K562 (cell line): ENCODE results near the gene PUM2. TPM values are rescaled to one million over a fixed set of nuclear protein-coding genes. Genes with fewer than 3 reads are reported as not detected.

Source experiments
- ATAC-seq: fragments of 200-7000 bp; cut with Tn5 transposase; 3 replicates; pipeline ENCODE4 v1.9.1; 2020; ENCODE audit warnings: moderate library complexity
- BruUV-seq: library from RNA; stranded (reverse); fragments of 400-500 nt; replicated peaks from 2 replicates; lab custom pipeline; 2021; lab: Mats Ljungman, UMichigan
- CTCF ChIA-PET: fragments of 300-600 bp; formaldehyde crosslinking; extraction: SDS; loops from one replicate; lab custom pipeline; 2021; ENCODE audit warnings: low intra/inter-chr PET ratio; lab: Yijun Ruan, JAX
- POLR2A ChIA-PET: fragments of 300-600, 350-650 bp; sonication (Branson Sonifier 250); formaldehyde crosslinking; extraction: SDS; loops from one replicate; lab custom pipeline; 2021; ENCODE audit warnings: antibody characterized with exemption, inconsistent platforms; lab: Yijun Ruan, JAX
- DNase-seq, 4 experiments: peaks; one replicate each; pipeline versions ENCODE4 v3.0.0 to v3.0.0-alpha.2; 2011 to 2018; ENCODE audit warnings: low spot score in 3 of 4, mixed read lengths in 3 of 4; ENCODE audit errors: extremely low read depth in 1 of 4
- FAIRE-seq: peaks from 2 replicates; lab custom pipeline; 2011; peaks lifted over from hg19 to GRCh38; lab: Jason Lieb, UNC
- H2AFZ ChIP-seq: 2 replicates; pipeline ENCODE4 v1.6.0; 2011; ENCODE audit warnings: low read depth, low read length, control low read depth, inconsistent platforms
- H3K27ac ChIP-seq: fragments of 200-600 bp; 3 replicates; pipeline ENCODE4 v1.8.0; 2011; ENCODE audit warnings: low read depth, mild to moderate bottlenecking, control low read depth, inconsistent platforms, low read length, moderate library complexity, mixed read lengths; ENCODE audit errors: extremely low read depth
- H3K27me3 ChIP-seq, 2 experiments: fragments of 300-600 bp in 1 of 2; 2 replicates in 1 of 2; 3 replicates in 1 of 2; pipeline versions ENCODE4 v1.6.0 to v1.8.0; 2011; ENCODE audit warnings: inconsistent platforms in 2 of 2, low read length in 2 of 2, mild to moderate bottlenecking in 1 of 2, mixed read lengths in 1 of 2, moderate library complexity in 1 of 2; ENCODE audit not compliant: control insufficient read depth in 2 of 2, insufficient read depth in 2 of 2
- H3K36me3 ChIP-seq: fragments of 300-600 bp; 3 replicates; pipeline ENCODE4 v1.8.0; 2011; ENCODE audit warnings: mild to moderate bottlenecking, low read length, inconsistent platforms; ENCODE audit not compliant: control insufficient read depth, insufficient read depth
- H3K4me1 ChIP-seq, 2 experiments: fragments of 200-600 bp in 1 of 2; replicated peaks in 1 of 2; 2 replicates in 1 of 2; 3 replicates in 1 of 2; pipeline versions ENCODE4 v1.5.1 to v1.8.0; 2011; ENCODE audit warnings: inconsistent platforms in 2 of 2, low read length in 2 of 2, mild to moderate bottlenecking in 1 of 2, mixed read lengths in 1 of 2, moderate library complexity in 1 of 2; ENCODE audit not compliant: control insufficient read depth in 2 of 2, insufficient read depth in 2 of 2
- H3K4me2 ChIP-seq: 2 replicates; pipeline ENCODE4 v1.6.1; 2011; ENCODE audit warnings: low read length, control low read depth, inconsistent platforms, mixed read lengths; ENCODE audit not compliant: insufficient read depth
- H3K4me3 ChIP-seq: fragments of 200-600 bp; sonication (generic), shearing (Covaris generic); 2 replicates; pipeline ENCODE4 v1.5.1; 2016; ENCODE audit warnings: control low read depth, inconsistent platforms
- H3K79me2 ChIP-seq: fragments of 200-600 bp; 3 replicates; pipeline ENCODE4 v1.8.0; 2011; ENCODE audit warnings: low read length, inconsistent platforms; ENCODE audit not compliant: control insufficient read depth, insufficient read depth
- H3K9ac ChIP-seq, 2 experiments: 2 replicates each; pipeline versions ENCODE4 v1.6.0 to v1.6.1; 2011; ENCODE audit warnings: low read depth in 2 of 2, low read length in 2 of 2, control low read depth in 1 of 2, inconsistent platforms in 1 of 2, mild to moderate bottlenecking in 1 of 2, mixed read lengths in 1 of 2; ENCODE audit not compliant: insufficient read depth in 1 of 2
- H3K9me1 ChIP-seq: one replicate; pipeline ENCODE4 v1.6.0; 2011; ENCODE audit warnings: inconsistent platforms, mild to moderate bottlenecking, low read length, moderate library complexity; ENCODE audit not compliant: control insufficient read depth, insufficient read depth
- H3K9me3 ChIP-seq: replicated peaks from 2 replicates; pipeline ENCODE4 v1.5.1; 2011; ENCODE audit warnings: low read depth, low read length, inconsistent platforms; ENCODE audit not compliant: control insufficient read depth, insufficient read depth
- H4K20me1 ChIP-seq: replicated peaks from 2 replicates; pipeline ENCODE4 v1.6.1; 2011; ENCODE audit warnings: low read length, inconsistent platforms, mixed read lengths; ENCODE audit not compliant: control insufficient read depth, insufficient read depth
- WGBS: fragments of 100-300 bp; shearing (Covaris generic); methylation state at CpG from one replicate; pipeline ENCODE4 v1.1.6; 2016; ENCODE audit warnings: low coverage, mixed read lengths; ENCODE audit not compliant: insufficient coverage; ENCODE audit errors: missing lambda C conversion rate; 5-methylcytosine and 5-hydroxymethylcytosine counted together
- in situ Hi-C: fragments of 300-500 bp; cut with MboI; formaldehyde crosslinking; loops from 4 replicates; pipeline ENCODE4 v1.15.0; 2018; ENCODE audit warnings: inconsistent platforms, mixed read lengths
- intact Hi-C: fragments of 100-400 bp; cut with micrococcal nuclease; formaldehyde crosslinking; loops from 2 replicates; pipeline ENCODE4 v1.14.2; 2022
- polyA plus RNA-seq, 8 experiments: library from polyadenylated mRNA; depleted of rRNA in 4 of 8; stranded (reverse) in 5 of 8; unstranded in 3 of 8; fragments of >200 nt; fragmentation: Nextera tagmentation in 2 of 8; fragmentation: Illumina TruSeq in 1 of 8; extraction: Ambion mirVana in 2 of 8; extraction: Trizol in 1 of 8; gene quantifications; 2 replicates each; pipeline versions ENCODE4 v1.2.1 to v1.2.3, GENCODE V29; 2011 to 2014; ENCODE audit warnings: inconsistent platforms in 1 of 8, missing spikeins in 1 of 8
- total RNA-seq, 7 experiments: library from RNA; depleted of rRNA in 6 of 7; stranded (reverse); fragments of >200 nt in 6 of 7; fragmentation: Illumina TruSeq in 2 of 7; extraction: Trizol in 2 of 7; gene quantifications; 2 replicates each; pipeline versions ENCODE4 v1.2.1 to v1.2.3, GENCODE V29; 2011 to 2021; ENCODE audit warnings: low replicate concordance in 1 of 7
- TF ChIP-seq, protein P1 (sequence below): sonication (generic); formaldehyde crosslinking; IDR thresholded peaks from 2 replicates; pipeline ENCODE4 v1.9.0; 2022; ENCODE audit warnings: mild to moderate bottlenecking, missing genetic modification reagents
- TF ChIP-seq, protein P2 (sequence below), 3 experiments: fragments of 200-800 bp in 1 of 3; sonication (Bioruptor generic) in 1 of 3; sonication (generic) in 1 of 3; formaldehyde crosslinking in 1 of 3; IDR thresholded peaks; 2 replicates each; pipeline versions ENCODE4 v1.6.1 to v1.8.0; 2016 to 2022; ENCODE audit warnings: mild to moderate bottlenecking in 2 of 3, missing compliant biosample characterization in 2 of 3, missing genetic modification characterization in 2 of 3, missing genetic modification reagents in 1 of 3
- TF ChIP-seq, protein P3 (sequence below), 2 experiments: IDR thresholded peaks; 2 replicates each; pipeline ENCODE4 v1.6.1; 2012; ENCODE audit warnings: improper control_type of control experiment in 2 of 2, low read depth in 2 of 2, low read length in 2 of 2, borderline replicate concordance in 1 of 2

Gene PUM2
- total and polyA plus RNA-seq, 9 of the 15 experiments (the other 6 are each of a cell fraction or from before 2014, with no cell fraction given) = 13.4 to 61.9 (median 28.3) TPM

DNA sequence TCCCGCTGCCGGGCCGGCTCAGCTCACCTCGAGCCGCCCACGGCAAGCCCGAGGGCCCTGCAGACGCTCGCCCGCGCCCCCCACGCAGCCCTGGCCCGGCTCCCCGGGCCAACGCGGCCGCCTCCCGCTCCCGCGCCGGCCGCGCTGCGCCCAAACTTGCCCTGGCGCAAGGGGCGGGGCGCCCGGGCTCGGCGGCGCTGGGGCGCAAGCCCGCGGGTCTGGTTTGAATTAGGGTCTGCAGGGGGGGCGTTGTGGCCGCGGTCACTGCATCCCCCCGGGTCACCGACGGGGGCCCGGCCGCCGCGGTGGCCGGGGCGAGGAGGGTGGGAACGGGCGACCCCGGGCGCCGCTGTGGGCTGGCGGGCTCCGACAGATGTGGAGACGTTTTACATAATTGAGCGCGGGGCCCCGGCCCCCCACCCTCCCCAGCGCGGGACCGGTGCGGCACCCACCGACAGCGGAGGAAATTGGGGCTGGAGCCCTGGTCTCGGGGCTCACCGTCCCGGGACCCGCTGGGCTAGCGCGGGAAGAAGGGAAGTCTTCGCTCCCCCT is 126.4 kb downstream of the PUM2 start:
- BruUV-seq = no TSS peak
- WGBS = 10% methylated on average over 20 of the region's 70 CpGs
- Histone ChIP-seq H3K4me2 (peak overlapping the region; percentile 49; the same call in 1 of the 2 replicates), H3K79me2 (no peaks in the 10 kb centered on the region), H3K4me1 (peaks cover 0 to 29% of the 10 kb centered on the region in 2 experiments; a peak in 2 of 5 replicates), H3K36me3 (no peaks in the 10 kb centered on the region), H3K27ac (no peak overlapping the region), H3K9me3 (no peaks in the 10 kb centered on the region), H4K20me1 (no peaks in the 10 kb centered on the region), H3K9ac (peak overlapping the region in 1 of 2 experiments; percentile 86; a peak in 2 of 4 replicates), H3K9me1 (no peaks in the 10 kb centered on the region), H3K27me3 (peaks cover 15 to 71% of the 10 kb centered on the region in 2 experiments; a peak in 3 of 5 replicates), H2AFZ (peak overlapping the region; percentile 55; the same call in 1 of the 2 replicates), H3K4me3 (peak overlapping the region; percentile 35)
- FAIRE-seq (no peak), DNase-seq (peak in 2 of 4 experiments; percentile 45 to 54), ATAC-seq (no peak)
- ChIA-PET POLR2A (no interaction called here), CTCF (interaction anchor here (0.8 to 2.0 kb wide), 3 partner anchors 67 to 269 kb away, joined by 3 to 15 read pairs (median 4); no protein-coding TSS in a partner anchor)
- in situ Hi-C loops = loop anchor here (10.0 kb wide), 1 partner anchor 89 kb away; no protein-coding TSS in a partner anchor
- intact Hi-C loops = loop anchor here (2.0 kb wide), 1 partner anchor 121 kb away; no protein-coding TSS in a partner anchor
- TF ChIP-seq, protein P1, sequence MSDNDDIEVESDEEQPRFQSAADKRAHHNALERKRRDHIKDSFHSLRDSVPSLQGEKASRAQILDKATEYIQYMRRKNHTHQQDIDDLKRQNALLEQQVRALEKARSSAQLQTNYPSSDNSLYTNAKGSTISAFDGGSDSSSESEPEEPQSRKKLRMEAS (CRISPR knock-in tag) = 0 out of 2 replicates have a peak, but pooled peaks have one; percentile 32
- TF ChIP-seq, protein P2, sequence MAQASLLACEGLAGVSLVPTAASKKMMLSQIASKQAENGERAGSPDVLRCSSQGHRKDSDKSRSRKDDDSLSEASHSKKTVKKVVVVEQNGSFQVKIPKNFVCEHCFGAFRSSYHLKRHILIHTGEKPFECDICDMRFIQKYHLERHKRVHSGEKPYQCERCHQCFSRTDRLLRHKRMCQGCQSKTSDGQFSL (CRISPR knock-in tag; IDR thresholded peaks at IDR 0.05) = peak; percentile 42; the same call in 1 of the 2 replicates
- TF ChIP-seq, protein P2 (tag; IDR thresholded peaks at IDR 0.05) = no peak
- TF ChIP-seq, protein P3, sequence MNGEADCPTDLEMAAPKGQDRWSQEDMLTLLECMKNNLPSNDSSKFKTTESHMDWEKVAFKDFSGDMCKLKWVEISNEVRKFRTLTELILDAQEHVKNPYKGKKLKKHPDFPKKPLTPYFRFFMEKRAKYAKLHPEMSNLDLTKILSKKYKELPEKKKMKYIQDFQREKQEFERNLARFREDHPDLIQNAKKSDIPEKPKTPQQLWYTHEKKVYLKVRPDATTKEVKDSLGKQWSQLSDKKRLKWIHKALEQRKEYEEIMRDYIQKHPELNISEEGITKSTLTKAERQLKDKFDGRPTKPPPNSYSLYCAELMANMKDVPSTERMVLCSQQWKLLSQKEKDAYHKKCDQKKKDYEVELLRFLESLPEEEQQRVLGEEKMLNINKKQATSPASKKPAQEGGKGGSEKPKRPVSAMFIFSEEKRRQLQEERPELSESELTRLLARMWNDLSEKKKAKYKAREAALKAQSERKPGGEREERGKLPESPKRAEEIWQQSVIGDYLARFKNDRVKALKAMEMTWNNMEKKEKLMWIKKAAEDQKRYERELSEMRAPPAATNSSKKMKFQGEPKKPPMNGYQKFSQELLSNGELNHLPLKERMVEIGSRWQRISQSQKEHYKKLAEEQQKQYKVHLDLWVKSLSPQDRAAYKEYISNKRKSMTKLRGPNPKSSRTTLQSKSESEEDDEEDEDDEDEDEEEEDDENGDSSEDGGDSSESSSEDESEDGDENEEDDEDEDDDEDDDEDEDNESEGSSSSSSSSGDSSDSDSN (IDR thresholded peaks at IDR 0.05; ENCODE audit: borderline replicate concordance in 1 of 2, low read depth in 2 of 2, low read length in 2 of 2) = 0 out of 4 replicates have a peak, but pooled peaks of 1 of the 2 experiments have one; percentile 3
